HG03025 (cell line): ENCODE data around the gene MAB21L4.
"Not testable (repeated sequence)": the region's sequence is repeated elsewhere in the genome, so short reads cannot be mapped to it uniquely, and the experiment has no call there.

Experiments used
- ATAC-seq: cut with Tn5 transposase; IDR thresholded peaks from one replicate; pipeline ENCODE4 v1.9.1; 2021; ENCODE audit warnings: mild to moderate bottlenecking, moderate library complexity; ENCODE audit not compliant: unreplicated experiment, low FRiP score

The MAB21L4 gene

GRCh38 chr2:240846309-240846708 is 49.6 kb downstream of the MAB21L4 start:
- ATAC-seq = not testable (repeated sequence)

GRCh38 chr2:240840435-240841060 is 55.4 kb downstream of the MAB21L4 start:
- no peak for ATAC-seq

GRCh38 chr2:240839152-240840143 is 56.5 kb downstream of the MAB21L4 start:
- no peak for ATAC-seq

GRCh38 chr2:240837621-240838020 is 58.3 kb downstream of the MAB21L4 start:
- no peak for ATAC-seq

GRCh38 chr2:240836781-240837467 is 59.0 kb downstream of the MAB21L4 start:
- no peak for ATAC-seq
